Activated CD4-positive, alpha-beta T cell treated with anti-CD3 and anti-CD28 coated beads, Interleukin-2, Interleukin-6, amounts not matched to agents 100 ng/mL and 50 ng/mL, durations not matched to agents 16 hours and 8 hours (primary cell): ENCODE measurements around the gene MUTYH.
"Not testable (repeated sequence)": the region's sequence is repeated elsewhere in the genome, so short reads cannot be mapped to it uniquely, and the experiment has no call there.

ENCODE experiments used
- DNase-seq: peaks from one replicate; pipeline ENCODE4 v3.0.0-alpha.2; 2020

MUTYH gene

GRCh38 chr1:45339789-45340558, at the start of gene MUTYH, which contains the start of gene TOE1:
TSS of gene MUTYH (minus strand) at chr1:45340440. CDS start at chr1:45334505, 5,935 bp downstream.
TSS of gene TOE1 (plus strand) at chr1:45340170. CDS start at chr1:45340253, 83 bp downstream.
- DNase-seq: peak; percentile 99

GRCh38 chr1:45386219-45386618, 46.0 kb upstream of the MUTYH start:
- no peak for DNase-seq

GRCh38 chr1:45385302-45385701, 45.1 kb upstream of the MUTYH start:
- DNase-seq: no peak

DNA sequence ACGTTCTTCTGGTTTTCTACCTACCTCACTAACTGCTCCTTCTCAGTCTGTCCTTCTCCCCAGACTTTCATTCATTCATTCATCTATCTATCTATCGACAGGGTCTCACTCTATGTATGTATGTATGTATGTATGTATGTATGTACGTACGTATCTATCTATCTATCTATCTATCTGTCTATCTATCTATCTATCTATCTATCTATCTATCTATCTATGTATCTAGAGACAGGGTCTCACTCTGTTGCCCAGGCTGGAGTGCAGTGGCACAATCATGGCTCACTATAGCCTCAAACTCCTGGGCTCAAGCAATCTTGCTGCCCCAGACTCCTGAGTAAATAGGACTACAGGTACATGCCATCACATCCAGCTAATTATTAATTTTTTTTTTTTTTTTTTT, 44.0 kb upstream of the MUTYH start:
- not testable (repeated sequence) for DNase-seq

DNA sequence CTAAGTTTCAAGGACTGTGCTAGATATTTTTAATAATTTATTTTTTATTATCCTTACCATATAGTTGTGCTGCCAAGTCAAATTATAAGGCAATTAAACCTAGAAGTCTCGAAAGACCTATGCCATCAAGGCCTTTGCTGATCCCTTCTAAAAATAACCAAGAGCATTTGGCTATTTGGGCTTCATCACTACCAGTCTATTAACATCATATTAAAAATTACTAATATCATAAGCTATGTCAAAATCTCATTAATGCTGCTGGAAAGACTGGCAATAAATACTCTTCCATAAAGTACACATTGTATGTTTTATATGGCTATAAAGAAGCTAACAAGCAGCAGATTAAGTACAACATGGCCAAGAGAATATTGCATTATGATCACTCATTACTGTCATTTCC, 43.0 kb upstream of the MUTYH start:
- DNase-seq: no peak

DNA sequence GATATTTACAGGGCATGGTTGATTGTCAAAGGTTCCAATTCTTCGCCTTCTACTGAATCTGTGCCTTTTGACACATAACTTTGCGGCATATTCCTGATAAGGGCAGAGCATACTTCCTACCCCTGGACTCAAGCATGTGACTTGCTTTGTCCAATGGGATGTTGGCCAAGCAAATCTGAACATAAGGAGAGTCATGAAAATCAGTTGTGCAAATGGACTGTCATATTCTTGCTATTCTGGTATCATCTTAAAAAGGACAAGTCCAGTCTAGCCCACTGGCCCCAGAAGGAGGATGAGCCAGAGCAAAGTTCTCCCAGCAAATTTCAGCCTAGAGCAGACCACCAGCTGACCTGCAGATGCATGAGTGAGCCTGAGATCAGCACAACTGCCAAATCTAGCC, 41.0 kb upstream of the MUTYH start:
- DNase-seq: no peak

- no peak for DNase-seq
These were observed 40.5 kb upstream of the MUTYH start for GRCh38 chr1:45380730-45381129.

- DNase-seq: no peak
These were observed 39.9 kb upstream of the MUTYH start for GRCh38 chr1:45380125-45380524.

DNA sequence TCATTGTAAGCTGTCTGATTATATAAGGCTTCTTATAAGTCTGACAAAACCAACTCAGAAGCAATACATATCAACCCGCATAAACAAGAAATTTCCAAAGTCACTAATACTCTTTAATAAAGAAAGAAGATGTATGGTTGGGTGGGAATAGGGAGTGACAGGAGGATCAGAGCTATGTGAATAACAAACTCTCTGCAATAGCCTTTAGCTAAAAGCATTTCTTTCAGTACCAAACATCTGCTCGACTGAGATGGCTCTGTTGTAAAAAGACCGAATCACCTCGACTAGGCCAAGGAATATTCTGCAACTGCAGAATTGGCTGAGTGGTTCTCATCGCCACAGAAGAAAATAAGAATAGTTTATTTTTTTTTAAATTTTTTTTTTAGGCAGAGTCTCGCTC, 39.3 kb upstream of the MUTYH start:
- DNase-seq: no peak

DNA sequence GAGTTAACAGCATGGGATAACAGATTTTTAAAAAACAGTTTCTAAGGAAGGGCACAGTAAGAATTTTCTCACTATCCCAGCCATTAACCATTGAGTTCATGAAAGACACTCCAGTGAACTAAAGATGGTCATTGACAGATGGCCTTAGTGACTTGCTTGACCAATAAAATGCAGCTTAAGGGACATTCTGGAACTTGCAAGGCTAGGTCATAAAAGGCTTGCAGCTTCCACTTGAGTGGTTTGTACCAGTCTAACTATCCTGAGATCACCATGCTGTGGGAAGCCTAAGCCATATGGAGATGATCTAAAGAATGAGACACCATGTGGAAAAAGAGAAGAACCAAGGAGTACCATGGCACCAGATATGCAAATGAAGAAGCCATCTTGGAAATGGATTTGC, 37.9 kb upstream of the MUTYH start:
- no peak for DNase-seq

DNA sequence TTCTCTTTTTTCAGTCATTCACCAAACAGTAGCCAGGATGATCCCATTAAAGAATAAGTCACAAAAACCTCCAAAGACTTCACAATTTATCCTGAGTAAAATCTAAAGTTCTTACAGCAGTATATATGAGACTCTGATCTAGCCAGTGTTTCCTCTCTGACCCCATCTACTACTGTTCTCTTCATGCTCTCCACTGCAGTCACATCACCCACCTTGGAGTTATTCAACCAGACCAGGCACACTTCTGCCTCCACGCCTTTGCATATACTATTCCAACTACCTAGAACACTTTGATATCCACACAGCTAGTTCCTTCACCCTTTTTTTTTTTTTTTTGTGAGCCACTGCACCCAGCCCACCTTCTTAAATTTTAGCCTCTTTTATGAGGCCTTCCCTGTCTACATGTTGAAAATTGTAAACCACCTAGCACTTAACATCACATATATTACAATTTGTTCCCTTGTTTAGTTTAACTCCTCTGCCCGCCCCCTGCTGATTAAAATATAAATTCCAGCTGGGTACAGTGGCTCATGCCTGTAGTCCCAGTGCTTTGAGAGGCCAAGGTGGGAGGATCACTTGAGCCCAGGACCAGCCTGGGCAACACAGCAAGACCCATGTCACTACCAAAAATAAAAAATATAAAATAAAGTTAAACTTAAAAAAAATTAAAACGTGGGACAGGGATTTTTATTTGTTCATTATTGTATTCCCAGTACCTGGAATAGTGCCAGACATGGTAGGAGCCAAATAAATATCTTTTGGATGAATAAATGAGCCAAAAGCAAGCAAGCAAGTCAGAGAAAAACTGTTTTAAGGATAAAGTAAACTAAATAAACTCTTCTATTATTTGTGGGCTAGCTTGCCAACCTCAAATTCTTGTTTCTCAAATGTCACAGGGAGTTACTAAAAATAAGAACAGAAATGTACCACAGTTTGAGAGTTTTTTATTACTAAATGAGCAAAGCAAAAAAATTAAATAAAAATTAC, 35.2 kb upstream of the MUTYH start:
- DNase-seq: no peak

GRCh38 chr1:45373573-45373972, 33.3 kb upstream of the MUTYH start:
- DNase-seq: no peak

DNA sequence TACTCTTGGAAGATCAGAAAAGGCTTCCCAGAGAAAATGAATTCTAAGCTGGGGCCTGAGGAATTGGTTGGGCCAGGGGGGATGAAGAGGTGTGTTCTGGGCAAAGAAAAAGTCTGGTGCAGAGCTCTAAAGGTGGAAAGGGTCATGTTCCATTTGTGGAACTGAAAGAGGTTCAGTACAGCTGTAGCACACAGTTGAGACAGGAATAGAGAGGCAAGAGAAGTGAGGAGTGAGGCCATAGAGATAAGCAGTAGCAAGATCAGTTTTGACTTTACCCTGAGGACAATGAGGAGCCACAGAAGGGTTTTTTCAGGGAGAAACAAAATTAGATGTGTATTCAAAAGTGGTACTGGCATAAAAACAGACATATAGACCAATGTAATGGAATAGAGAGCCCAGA, 30.3 kb upstream of the MUTYH start:
- no peak for DNase-seq

GRCh38 chr1:45365051-45365450, 24.8 kb upstream of the MUTYH start:
- DNase-seq: no peak

- DNase-seq: no peak
These were observed 24.1 kb upstream of the MUTYH start for GRCh38 chr1:45364294-45364693.

DNA sequence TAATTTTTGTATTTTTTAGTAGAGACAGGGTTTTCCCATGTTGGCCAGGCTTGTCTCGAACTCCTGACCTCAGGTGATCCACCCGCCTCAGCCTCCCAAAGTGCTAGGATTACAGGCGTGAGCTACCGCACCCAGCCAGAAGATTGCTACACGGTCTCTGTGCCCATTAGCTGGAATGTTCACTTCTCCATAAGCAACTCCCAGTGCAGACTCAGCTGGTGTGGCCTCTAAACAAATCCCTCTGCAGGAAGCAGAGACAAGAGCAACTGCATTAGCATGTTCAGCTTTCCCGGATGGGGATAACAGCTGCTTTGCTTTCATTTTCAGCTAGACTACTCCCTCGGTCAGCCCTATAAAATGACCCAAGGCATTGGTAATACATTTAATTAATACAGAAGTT, 20.7 kb upstream of the MUTYH start:
- not testable (repeated sequence) for DNase-seq

- peak; percentile 63 for DNase-seq
These were observed 19.8 kb upstream of the MUTYH start for GRCh38 chr1:45359882-45360513.

- DNase-seq: no peak
These were observed 15.9 kb upstream of the MUTYH start for GRCh38 chr1:45356186-45356585.

DNA sequence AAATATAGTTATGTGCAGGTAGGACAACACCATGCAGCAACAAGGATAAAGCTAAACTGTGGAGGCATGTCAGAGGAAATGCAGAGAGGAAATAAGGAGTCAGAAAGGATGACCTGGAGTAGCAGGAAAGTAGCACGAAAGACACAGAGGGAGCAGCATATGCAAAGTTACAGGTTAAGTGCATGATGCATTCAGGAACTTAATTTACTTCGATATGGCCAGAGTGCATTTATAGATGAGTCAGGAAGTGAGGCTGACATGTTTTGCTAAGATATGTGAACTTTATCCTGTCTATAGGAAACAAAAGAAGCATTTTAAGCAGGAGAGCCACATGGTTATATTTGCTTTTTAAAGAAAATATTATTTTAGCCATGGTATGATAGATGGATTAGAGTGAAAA, 15.4 kb upstream of the MUTYH start:
- DNase-seq: no peak

DNA sequence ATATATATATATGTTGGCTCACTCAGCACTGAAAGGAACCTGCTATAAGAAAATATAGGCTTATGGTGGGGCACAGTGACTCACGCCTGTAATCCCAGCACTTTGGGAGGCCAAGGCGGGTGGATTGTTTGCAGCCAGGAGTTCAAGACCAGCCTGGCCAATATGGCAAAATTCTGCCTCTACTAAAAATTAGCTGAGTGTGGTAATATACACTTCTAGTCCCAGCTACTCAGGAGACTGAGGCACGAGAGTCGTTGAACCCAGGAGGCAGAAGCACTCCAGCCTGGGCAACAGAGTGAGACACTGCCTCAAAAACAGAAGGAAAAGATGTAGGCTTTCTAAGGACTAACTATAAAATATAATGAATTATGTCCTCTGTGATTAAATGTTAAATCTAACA, 14.6 kb upstream of the MUTYH start:
- DNase-seq: no peak

GRCh38 chr1:45353685-45354084, 13.4 kb upstream of the MUTYH start:
- no peak for DNase-seq

GRCh38 chr1:45351508-45351907, 11.3 kb upstream of the MUTYH start:
- DNase-seq: no peak

DNA sequence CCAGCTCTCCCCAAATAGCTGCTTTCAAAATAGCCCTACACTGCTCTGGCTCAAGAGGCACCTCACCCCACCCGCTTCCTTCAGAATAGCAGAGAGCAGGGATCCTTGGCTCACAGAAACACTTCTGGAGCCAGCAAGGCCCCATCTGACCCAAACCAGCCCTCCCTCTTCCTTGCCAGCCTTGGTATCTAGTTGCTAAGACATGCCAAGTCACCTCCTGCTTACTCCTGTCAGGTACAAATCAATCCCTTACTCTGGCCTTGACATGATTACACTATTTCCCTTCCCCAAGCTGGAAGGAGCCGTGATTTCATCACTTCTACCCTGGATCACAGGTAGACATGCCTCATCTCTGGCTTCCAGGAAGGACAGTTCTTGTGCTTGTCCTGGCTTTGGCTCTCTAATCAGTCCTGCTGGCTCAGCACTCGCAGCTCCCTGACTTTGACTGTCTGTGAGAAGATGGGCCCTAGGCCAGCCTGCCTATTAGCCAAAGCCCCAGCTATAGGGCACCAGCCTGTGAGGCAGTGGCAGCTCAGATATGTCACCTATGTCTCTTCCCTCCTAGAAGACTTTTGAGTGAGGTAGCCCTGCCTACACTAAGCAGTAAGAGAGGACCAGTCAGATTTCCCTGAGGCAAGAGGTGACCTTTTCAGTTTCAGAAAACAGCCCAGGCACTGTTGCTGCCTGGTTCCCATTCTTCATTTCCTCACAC, 8.9 kb upstream of the MUTYH start:
- no peak for DNase-seq
